HG03575 (cell line): Measurements from ENCODE around the gene SULT2B1.

ENCODE experiments used
- ATAC-seq: cut with Tn5 transposase; IDR thresholded peaks from one replicate; pipeline ENCODE4 v1.9.1; 2021; ENCODE audit not compliant: unreplicated experiment, insufficient number of reproducible peaks, low FRiP score; ENCODE audit errors: extremely low read depth

SULT2B1 gene

DNA sequence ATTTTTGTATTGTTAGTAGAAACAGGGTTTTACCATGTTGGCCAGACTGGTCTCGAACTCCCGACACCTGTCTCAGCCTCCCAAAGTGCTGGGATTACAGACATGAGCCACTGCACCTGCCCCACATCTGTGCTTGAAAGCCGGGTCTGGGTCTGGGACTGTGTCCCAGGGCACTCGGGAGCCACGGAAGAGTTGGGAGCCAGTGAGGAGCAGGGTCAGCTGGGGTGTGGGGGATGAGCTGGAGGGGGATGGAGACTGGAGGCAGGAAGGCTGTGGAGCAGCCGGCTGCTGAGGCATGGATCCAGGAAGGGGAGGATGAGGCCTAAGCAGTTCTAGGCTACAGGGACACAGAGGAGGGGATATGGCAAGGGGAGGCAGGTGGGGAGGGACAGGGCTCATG lies 43.9 kb downstream of the SULT2B1 start:
- ATAC-seq, result no peak

DNA sequence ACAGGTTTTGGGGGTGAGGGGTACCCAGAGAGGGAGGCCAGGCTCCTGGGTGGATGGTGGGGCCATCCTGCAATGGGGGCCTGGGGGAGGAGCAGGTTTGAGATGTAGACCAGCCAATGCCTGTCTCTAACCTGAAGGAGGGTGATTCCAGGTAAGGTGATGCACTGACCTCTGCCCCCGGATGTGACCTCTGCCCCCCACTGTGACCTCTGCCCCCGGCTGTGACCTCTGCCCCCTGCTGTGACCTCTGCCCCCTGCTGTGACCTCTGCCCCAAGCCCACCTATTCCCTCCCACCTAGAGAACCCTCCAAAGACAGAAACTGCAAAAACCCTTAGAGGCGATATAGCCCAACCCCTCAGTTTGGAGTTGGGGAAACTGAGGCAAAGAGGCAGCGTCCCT lies 44.3 kb downstream of the SULT2B1 start:
- ATAC-seq, result no peak

DNA sequence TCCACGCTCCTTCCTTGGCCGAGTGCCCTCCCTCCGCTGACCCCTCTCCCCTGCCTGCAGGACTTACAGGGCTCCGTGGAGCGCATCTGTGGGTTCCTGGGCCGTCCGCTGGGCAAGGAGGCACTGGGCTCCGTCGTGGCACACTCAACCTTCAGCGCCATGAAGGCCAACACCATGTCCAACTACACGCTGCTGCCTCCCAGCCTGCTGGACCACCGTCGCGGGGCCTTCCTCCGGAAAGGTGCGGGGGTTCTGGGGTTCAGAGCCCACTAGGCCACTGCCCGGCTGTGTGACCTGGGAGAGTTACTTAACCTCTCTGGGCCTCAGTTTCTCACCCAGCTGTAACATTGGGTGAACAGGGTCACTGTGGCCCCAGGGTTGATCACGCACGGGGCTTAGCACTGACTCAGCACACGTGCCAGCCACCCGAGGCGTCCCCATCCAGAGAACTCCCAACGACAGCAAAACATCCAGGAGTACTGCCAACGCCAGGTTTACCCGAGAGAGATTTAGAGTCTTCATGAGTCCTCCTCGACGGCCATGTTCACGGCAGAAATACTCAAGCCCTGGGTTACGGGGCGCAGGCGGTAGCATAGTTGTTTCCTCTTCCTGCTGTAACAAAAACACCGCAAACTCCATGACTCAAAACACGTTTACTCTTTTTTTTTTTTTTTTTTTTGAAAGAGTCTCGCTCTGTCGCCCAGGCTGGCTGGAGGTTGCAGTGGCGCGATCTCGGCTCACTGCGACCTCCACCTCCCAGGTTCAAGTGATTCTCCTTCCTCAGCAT lies 44.9 kb downstream of the SULT2B1 start:
- ATAC-seq, result no peak

DNA sequence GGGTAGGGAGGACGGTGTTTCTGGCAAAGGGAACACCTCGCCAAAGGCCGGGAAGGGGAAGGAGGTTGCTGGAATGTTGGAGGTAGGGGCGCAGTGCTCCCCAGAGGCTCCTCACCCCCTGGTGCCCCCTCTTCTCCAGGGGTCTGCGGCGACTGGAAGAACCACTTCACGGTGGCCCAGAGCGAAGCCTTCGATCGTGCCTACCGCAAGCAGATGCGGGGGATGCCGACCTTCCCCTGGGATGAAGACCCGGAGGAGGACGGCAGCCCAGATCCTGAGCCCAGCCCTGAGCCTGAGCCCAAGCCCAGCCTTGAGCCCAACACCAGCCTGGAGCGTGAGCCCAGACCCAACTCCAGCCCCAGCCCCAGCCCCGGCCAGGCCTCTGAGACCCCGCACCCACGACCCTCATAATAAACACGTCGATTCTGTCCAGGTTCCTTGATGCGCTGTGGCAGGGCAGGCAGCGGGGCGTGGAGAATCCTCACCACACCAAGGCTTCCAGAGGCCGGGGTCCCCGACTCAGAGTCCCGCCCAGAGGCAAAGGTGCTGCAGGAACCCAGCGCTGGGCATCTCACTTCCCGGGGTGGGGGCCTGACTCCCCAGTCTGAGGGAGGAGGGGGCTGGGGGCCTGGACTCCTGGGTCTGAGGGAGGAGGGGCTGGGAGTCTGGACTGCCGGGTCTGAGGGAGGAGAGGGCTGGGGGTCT lies 47.2 kb downstream of the SULT2B1 start:
- ATAC-seq, result no peak

DNA sequence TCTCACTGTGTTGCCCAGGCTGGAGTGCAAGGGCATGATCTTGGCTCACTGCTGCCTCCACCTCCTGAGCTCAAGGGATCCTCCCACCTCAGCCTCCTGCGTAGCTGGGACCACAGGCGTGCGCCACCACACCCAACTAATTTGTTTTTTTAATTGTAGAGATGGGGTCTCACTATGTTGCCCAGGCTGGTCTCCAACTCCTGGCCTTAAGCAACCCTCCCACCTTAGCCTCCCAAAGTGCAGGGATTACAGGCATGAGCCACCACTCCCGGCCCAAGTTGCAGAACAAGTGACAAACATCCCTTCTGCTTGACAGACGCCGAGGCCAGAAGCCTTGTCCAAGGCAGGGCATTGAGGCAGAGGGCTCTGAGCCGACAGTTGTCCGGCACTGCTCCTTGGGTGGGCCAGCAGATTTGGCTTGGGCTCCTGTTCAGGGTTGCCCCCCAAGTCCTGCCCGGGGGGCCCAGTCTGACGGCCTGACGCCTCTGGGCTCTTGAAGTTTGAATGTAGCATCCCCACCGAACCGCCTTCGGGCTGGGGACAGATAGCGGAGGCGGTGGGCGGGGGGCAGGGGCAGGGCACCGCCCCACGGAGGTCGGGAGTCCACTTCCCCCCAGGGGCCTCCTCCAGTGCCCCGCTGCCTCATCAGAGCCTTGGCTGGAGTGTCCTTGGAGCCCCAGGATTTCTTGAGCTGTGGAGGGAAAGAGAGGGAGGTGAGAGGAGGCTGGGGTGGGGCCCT lies 48.9 kb downstream of the SULT2B1 start:
- no peak for ATAC-seq

DNA sequence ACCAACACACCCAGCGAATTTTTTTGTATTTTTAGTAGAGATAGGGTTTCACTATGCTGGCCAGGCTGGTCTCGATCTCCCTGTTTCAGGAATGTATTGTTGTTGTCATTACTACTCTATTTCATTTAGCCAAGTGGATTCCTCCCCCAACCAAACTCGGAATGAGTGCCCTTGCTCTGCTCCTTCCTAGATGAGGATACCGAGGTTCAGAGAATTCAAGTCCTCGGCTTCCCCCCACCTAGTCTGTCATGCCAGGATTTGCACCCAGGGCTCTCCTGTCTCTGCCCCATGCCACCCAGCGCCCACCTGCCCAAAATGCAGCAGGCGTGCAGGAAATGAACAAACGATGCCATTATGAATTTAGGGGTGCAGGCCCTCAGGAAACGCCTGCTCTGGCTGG lies 51.0 kb downstream of the SULT2B1 start:
- no peak for ATAC-seq

DNA sequence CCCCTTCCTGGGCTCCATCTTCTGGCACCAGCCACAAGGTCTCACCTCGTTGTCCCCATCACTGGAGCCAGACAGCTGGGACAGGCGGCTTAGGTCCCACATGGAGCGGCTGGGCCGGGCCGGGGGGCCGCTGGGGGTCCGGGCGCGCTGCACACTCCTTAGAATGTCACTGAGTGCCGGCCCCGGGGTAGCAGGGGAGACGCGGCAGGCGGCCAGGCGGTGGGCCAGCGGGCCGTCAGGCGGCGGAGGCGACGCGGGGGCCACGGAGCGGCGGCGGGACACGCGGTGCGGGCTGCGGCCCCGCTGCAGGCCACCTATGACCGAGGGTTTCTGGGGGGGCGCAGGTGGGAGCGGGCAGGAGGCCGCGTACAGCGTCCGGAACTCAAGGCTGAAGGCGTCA lies 51.5 kb downstream of the SULT2B1 start:
- ATAC-seq, result no peak

DNA sequence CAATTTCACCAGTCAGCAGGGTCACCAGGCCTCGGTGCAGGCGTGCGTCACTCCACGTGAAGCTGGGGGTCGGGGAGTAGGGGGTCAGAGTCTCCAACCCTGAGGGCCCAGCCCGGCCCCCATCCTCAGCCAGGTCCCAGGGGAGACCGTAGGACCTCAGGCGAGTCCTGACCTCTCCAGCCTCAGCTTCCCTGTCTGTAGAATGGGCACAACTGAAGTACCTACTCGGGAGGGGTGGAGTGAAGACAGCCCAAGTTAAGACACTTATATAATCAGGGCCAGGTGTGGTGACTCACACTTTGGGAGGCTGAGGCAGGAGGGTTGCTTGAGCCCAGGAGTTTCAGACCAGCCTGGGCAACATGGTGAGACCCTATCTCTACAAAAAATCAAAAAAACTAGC lies 51.9 kb downstream of the SULT2B1 start:
- no peak for ATAC-seq

DNA sequence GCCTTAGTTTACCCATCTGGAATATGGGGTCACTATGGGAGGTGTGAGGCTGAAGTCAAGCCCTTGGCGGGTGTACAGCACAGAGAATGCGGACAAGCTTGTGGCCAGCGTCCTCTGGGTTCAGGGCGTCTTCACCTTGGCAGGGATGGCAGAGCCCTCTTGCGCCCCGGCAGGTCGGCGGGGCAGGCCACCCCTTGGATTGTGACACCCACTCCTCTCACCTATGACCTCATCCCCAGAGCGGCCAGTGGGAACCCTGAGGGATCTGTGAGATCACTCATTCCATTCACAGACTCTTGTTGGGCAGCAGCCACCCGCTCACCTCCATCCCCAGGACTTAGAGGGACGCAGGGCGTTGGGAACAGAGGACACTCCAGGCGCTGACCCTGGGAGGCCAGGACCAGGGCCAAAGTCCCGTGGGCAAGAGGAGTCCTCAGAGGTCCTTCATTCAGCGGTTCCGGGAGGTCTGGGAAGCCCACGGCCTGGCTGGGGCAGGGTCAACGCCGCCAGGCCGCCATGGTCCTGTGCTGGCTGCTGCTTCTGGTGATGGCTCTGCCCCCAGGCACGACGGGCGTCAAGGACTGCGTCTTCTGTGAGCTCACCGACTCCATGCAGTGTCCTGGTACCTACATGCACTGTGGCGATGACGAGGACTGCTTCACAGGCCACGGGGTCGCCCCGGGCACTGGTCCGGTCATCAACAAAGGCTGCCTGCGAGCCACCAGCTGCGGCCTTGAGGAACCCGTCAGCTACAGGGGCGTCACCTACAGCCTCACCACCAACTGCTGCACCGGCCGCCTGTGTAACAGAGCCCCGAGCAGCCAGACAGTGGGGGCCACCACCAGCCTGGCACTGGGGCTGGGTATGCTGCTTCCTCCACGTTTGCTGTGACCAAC lies 54.7 kb downstream of the SULT2B1 start, which contains the start of gene SPACA4:
Gene SPACA4, plus strand, starts transcription at position 280 of the 896 bp plus-strand sequence. Its CDS starts 237 bp downstream, at position 517.
- ATAC-seq, result no peak

DNA sequence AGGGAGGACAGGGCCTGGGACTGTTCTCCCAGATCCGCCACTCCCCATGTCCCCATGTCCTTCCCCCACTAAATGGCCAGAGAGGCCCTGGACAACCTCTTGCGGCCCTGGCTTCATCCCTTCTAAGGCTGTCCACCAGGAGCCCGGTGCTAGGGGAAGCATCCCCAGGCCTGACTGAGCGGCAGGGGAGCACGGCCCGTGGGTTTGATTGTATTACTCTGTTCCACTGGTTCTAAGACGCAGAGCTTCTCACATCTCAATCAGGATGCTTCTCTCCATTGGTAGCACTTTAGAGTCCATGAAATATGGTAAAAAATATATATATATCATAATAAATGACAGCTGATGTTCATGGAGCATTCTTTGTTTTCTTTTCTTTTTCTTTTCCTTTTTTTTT lies 55.4 kb downstream of the SULT2B1 start:
- no peak for ATAC-seq

DNA sequence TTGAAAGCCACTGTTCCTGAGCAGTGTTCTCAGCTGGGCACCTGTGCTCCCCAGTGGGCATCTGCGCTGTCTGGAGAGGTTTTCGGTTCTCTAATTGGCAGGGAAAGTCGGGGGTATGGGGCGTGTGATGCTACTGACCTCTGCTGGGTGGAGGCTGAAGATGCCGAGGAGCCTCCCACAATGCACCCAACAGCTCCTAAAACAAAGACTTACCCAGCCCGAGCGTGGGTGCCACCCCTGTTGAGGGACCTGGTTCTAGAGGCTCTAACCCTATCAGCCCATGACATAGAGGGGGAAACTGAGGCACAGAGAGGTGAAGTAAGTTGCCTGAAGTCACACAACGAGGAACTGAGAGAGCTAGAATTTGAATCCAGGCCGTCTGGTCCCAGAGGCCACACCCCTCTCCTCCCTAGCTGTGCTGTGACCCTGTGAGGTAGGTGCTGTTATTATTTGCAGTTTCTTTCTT lies 56.9 kb downstream of the SULT2B1 start:
- no peak for ATAC-seq

DNA sequence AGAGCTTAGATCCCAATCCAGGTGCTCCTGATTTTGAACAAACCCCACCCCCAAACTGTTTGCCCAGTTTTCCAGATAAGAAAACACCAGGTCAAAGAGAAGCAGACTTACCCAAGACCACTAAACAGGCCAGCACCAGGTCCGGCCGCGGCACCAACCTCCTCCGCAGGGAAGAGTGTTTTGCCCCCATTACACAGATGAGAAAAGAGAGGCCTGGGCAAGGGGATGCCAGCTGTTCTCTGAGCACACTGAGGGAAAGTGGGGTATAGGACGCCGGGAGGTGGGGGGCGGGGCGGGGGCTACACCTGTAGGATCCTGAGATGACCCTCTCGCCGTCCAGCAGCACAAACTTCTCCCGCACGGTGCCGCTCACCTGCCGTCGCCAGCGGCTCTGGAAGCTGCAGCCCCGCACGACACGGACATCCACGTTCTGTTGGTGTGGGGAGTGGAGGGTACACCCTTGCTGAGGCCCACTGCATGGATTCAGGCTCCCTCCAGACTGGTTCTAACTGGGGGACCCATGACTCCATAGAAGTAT lies 57.7 kb downstream of the SULT2B1 start:
- no peak for ATAC-seq

DNA sequence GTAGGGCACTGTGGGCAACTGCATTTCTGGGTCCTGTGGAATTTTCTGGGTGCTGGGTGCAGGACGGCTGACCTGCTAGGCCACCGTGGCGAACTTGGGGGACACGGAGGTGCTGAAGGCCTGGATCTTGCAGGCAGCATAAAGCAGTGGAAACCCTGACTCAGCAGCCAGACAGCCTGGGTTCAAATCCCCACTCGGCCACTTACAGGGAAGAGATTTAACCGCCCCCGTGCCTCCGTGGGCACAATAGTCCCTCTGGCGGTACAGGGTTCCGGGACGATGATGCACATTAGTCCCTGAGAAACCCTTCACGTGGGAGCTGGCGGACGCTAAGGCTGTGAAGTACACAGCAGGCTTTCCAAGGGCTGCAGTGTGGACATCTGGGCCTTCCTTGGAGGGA lies 59.9 kb downstream of the SULT2B1 start:
- ATAC-seq, result no peak

DNA sequence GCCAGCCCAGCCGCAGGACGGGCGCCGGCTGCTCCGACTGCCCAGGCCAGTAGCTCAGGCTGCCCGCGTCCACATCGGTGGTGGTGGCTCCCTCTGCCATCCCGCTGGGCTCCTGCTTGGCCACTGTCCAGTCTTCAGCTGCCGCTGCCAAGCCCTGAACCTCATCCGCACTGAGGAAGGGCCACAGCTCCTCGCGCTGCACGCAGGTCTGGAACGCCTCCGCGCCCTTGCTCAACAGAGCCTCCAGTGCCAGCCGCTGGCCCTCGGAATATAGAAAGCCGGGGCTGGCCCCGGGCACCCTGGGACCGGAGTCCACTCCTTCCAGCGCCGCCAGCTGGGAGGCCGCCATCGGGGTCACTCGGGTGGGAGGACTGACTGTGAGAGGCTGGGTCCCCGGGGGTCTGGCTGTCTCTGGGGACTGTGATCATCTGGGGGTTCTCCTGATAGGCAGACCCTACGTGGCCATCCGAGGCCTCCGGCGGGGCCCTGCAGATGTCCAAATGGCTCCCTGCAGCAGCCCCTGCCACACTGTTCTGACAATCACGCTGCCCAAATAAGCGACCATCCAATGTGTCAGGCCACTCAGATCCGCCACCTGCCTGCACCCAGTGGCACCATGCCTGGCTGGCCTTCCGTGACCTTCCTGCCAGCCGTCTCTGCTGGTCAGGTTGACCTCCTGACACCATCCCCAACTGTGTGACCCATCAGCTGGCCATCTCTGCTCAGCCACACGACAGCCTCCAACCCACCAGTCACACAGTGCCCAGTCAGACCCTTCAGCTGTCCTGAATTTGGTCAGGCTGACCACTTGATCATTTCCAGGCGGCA lies 61.3 kb downstream of the SULT2B1 start:
- no peak for ATAC-seq

DNA sequence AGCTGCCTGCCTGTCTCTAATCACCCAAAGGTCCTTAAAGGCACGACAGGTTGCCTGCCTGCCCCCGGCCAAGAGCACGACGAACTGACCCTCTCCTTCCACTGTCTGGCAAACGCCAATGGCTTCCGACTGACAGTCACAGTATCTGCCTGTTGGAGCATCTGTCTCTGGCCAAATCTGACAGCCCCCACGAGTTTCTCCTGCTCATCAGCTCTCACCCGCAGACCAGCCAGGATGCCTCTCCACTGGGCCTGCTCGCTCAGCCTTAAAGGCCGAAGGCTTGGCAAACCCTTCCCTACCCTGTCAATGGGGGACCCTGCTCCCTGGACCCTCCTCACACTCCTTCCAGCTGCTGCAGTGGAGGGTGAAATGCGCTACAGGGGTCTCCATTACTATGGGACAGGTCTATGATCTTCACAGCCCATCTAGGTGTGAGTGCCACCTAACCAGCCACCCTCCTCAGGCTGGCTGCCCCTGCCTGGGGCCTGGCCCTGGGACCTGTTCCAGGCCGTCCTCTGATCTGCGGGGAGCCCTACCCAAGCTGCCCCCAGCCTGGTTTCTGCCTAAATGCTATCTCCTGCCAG lies 62.0 kb downstream of the SULT2B1 start:
- ATAC-seq, result no peak

DNA sequence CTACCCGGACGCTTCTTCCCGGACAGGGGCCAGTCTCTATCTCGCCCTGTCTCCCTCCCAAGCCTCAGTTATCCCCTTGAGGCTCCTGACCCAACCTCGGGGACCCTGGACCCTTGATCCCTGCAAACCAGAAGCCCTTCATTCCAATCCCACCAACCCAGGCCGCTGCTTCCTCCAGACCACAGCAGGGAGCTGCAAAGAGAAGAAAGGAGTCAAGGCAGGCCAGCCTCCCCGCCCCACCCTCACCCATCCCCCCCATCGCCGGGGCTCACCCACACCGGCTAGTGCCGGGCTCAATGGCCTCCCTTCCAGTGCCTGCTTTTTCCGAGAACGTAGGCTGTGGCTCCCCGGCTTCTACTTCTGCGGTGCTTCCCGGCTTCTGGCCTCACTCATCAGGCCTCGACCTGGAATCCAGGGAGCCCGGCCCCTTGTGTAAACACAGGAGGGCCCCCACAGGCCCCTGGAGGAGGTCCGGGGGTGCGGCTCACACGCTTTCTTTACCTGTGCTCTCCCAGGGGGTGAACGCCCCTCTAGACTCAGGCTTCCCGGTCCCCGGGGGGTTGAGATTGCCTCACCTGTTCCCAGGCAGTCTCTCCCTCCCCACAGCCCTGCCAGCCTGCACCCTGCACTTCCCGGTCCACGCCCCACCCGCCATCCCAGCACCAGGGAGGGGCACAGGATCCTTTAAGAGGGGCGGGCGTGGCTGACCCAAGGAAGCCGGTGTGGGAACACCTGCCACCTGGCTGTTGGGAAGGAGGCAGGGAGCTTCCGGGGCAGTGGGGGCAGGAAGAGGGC lies 62.7 kb downstream of the SULT2B1 start, which contains the start of gene FAM83E:
Gene FAM83E, minus strand, starts transcription at position 641 of the 795 bp plus-strand sequence. CDS start 1,704 bp downstream, outside the sequence.
- ATAC-seq, result no peak
